Measurements from ENCODE around the gene HTRA2. TPM values are rescaled to one million over a fixed set of nuclear protein-coding genes. Genes with fewer than 3 reads are reported as not detected.

The HTRA2 gene
- total RNA-seq, 1 donor from 2014 or later = 41.9 TPM

GRCh38 chr2:74507145-74507925 is 22.4 kb upstream of the HTRA2 start, which contains the start of gene PCGF1:
Gene PCGF1, minus strand, starts transcription at chr2:74507695. Its CDS starts 27 bp downstream, at chr2:74507668.
- Mint-ChIP-seq H3K36me3 (ENCODE audit: insufficient read depth) (peaks cover 12% of the 10 kb centered on the region), H3K27ac (peak within 1 kb of the TSS; percentile 100), H3K9me3 (ENCODE audit: low read depth) (no peaks in the 10 kb centered on the region), H3K27me3 (peaks cover 29% of the 10 kb centered on the region), H3K4me1 (ENCODE audit: low read depth) (peaks cover 29% of the 10 kb centered on the region), H3K4me3 (ENCODE audit: low read depth) (peak within 1 kb of the TSS; percentile 99)
- DNase-seq (ENCODE audit: low spot score, unreplicated experiment) = peak; percentile 94
- peak; percentile 65 for TF ChIP-seq CTCF (IDR thresholded peaks at IDR 0.05; ENCODE audit: unreplicated experiment)

GRCh38 chr2:74507926-74508520 is 21.7 kb upstream of the HTRA2 start:
- Mint-ChIP-seq H3K36me3 (ENCODE audit: insufficient read depth) (peaks cover 12% of the 10 kb centered on the region), H3K4me3 (ENCODE audit: low read depth) (peak overlapping the region; percentile 99), H3K9me3 (ENCODE audit: low read depth) (no peaks in the 10 kb centered on the region), H3K27me3 (peaks cover 36% of the 10 kb centered on the region), H3K4me1 (ENCODE audit: low read depth) (peaks cover 27% of the 10 kb centered on the region), H3K27ac (peak overlapping the region; percentile 100)
- TF ChIP-seq CTCF (IDR thresholded peaks at IDR 0.05; ENCODE audit: unreplicated experiment) = no peak
- no peak for DNase-seq (ENCODE audit: low spot score, unreplicated experiment)

GRCh38 chr2:74510272-74510671 is 19.5 kb upstream of the HTRA2 start:
- Mint-ChIP-seq H3K36me3 (ENCODE audit: insufficient read depth) (peaks cover 1% of the 10 kb centered on the region), H3K4me1 (ENCODE audit: low read depth) (peaks cover 18% of the 10 kb centered on the region), H3K27ac (no peak overlapping the region), H3K4me3 (ENCODE audit: low read depth) (no peak overlapping the region), H3K9me3 (ENCODE audit: low read depth) (no peaks in the 10 kb centered on the region), H3K27me3 (peaks cover 47% of the 10 kb centered on the region)
- TF ChIP-seq CTCF (IDR thresholded peaks at IDR 0.05; ENCODE audit: unreplicated experiment) = no peak
- no peak for DNase-seq (ENCODE audit: low spot score, unreplicated experiment)

- no peak for DNase-seq (ENCODE audit: low spot score, unreplicated experiment)
- Mint-ChIP-seq H3K4me1 (ENCODE audit: low read depth) (peaks cover 18% of the 10 kb centered on the region), H3K27me3 (peaks cover 54% of the 10 kb centered on the region), H3K27ac (no peak overlapping the region), H3K36me3 (ENCODE audit: insufficient read depth) (no peaks in the 10 kb centered on the region), H3K9me3 (ENCODE audit: low read depth) (no peaks in the 10 kb centered on the region), H3K4me3 (ENCODE audit: low read depth) (no peak overlapping the region)
- TF ChIP-seq CTCF (IDR thresholded peaks at IDR 0.05; ENCODE audit: unreplicated experiment) = no peak
These were observed 18.4 kb upstream of the HTRA2 start for GRCh38 chr2:74511104-74511989.
